Progenitor cell of endocrine pancreas (in vitro differentiated cells): Measurements from ENCODE around the gene KMT2D. TPM values are rescaled to one million over a fixed set of nuclear protein-coding genes. Genes with fewer than 3 reads are reported as not detected.

Experiments used
- DNase-seq: peaks from one replicate; pipeline ENCODE4 v3.0.0; 2021; ENCODE audit warnings: low spot score; ENCODE audit not compliant: unreplicated experiment
- H3K27ac Mint-ChIP-seq: 2 replicates; pipeline ENCODE4 v1.8.0; 2021; ENCODE audit warnings: mild to moderate bottlenecking, moderate library complexity, mixed read lengths
- H3K27me3 Mint-ChIP-seq: 2 replicates; pipeline ENCODE4 v1.8.0; 2021; ENCODE audit warnings: mixed read lengths
- H3K36me3 Mint-ChIP-seq: 2 replicates; pipeline ENCODE4 v1.8.0; 2022; ENCODE audit warnings: mixed read lengths; ENCODE audit not compliant: insufficient read depth
- H3K4me1 Mint-ChIP-seq: 2 replicates; pipeline ENCODE4 v1.8.0; 2021; ENCODE audit warnings: low read depth, mixed read lengths
- H3K4me3 Mint-ChIP-seq: 2 replicates; pipeline ENCODE4 v1.8.0; 2021; ENCODE audit warnings: low read depth, mild to moderate bottlenecking, moderate library complexity, mixed read lengths
- H3K9me3 Mint-ChIP-seq: 2 replicates; pipeline ENCODE4 v1.8.0; 2021; ENCODE audit warnings: low read depth, mixed read lengths
- CTCF ChIP-seq: fragments of 200-600 bp; sonication (generic); IDR thresholded peaks from one replicate; pipeline ENCODE4 v1.5.0; 2021; ENCODE audit warnings: antibody characterized with exemption, mild to moderate bottlenecking; ENCODE audit not compliant: unreplicated experiment
- total RNA-seq: library from RNA; stranded (reverse); gene quantifications from 2 replicates; pipeline ENCODE4 v1.2.1, GENCODE V29; 2021

The KMT2D gene
- total RNA-seq, 1 donor from 2014 or later, result 132 TPM

DNA sequence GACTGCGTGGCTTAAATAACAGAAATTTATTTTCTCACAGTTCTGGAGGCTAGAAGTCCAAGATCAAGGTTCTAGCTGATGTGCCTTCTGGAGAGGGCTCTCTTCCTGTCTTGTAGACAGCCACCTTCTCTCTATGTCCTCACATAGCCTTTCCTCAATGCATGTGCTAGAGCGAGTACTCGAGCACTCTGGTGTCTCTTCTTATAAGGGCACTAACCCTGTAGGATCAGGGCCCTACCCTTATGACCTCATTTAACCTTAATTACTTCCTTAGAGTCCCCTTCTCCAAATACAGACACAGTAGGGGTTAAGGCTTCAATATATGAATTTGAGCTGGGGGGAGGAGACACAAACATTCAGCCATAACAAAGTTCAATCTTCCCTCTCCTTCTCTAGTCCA lies 23.8 kb upstream of the KMT2D start:
- H3K4me3 Mint-ChIP-seq, result no peak overlapping the region
- TF ChIP-seq CTCF, result no peak
- no peak overlapping the region for H3K27ac Mint-ChIP-seq
- H3K36me3 Mint-ChIP-seq, result no peaks in the 10 kb centered on the region
- no peaks in the 10 kb centered on the region for H3K9me3 Mint-ChIP-seq
- H3K27me3 Mint-ChIP-seq, result peaks cover 41% of the 10 kb centered on the region
- H3K4me1 Mint-ChIP-seq, result no peaks in the 10 kb centered on the region
- DNase-seq, result no peak

DNA sequence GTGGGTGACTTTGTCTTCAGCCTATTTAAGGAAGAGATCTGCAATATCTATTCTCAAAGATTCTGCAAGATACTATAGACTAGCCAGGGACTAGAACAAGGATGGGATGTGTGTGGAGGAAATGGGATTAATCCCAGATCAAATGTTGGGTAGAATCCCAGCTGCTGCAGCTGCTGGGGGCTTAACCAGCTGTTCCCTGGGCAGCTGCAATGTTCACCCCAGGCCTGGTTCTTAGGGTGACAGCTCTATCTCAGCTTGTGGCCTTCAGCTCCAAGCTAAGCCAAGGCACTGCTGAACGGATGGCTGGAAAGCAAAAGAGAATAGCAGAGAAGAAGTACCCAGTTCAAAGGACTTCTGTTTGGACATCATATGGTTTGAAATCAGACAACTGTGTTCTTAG lies 19.2 kb upstream of the KMT2D start:
- Mint-ChIP-seq H3K4me3 (no peak overlapping the region), H3K4me1 (no peaks in the 10 kb centered on the region), H3K27ac (no peak overlapping the region), H3K9me3 (no peaks in the 10 kb centered on the region), H3K27me3 (peaks cover 17% of the 10 kb centered on the region), H3K36me3 (no peaks in the 10 kb centered on the region)
- DNase-seq, result no peak
- no peak for TF ChIP-seq CTCF

DNA sequence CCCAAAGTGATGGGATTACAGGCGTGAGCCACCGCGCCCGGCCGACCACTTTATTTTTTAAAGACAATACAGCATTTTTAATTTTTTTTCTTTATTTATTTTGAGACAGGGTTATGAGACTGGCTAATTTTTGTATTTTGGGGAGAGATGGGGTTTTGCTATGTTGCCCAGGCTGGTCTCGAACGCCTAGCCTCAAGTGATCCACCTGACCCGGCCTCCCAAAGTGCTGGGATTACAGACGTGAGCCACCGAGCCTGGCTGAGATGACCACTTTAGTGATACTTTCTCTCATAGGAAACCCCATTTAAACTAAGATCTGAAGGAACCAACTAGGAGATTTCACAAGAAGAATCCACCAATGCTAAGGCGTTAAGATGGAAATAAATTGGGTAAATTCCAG lies 10.4 kb upstream of the KMT2D start:
- Mint-ChIP-seq H3K27me3 (peaks cover 15% of the 10 kb centered on the region), H3K9me3 (no peaks in the 10 kb centered on the region), H3K36me3 (no peaks in the 10 kb centered on the region), H3K4me1 (peaks cover 8% of the 10 kb centered on the region), H3K4me3 (no peak overlapping the region), H3K27ac (no peak overlapping the region)
- DNase-seq, result no peak
- no peak for TF ChIP-seq CTCF

GRCh38 chr12:49069507-49070346 lies 9.1 kb upstream of the KMT2D start, which contains the start of gene RHEBL1:
RHEBL1 (minus strand) TSS chr12:49069979; CDS start chr12:49069785, 194 bp downstream.
- DNase-seq, result peak; percentile 98
- Mint-ChIP-seq H3K4me3 (peak within 1 kb of the TSS; percentile 86), H3K9me3 (no peaks in the 10 kb centered on the region), H3K4me1 (peaks cover 8% of the 10 kb centered on the region), H3K36me3 (no peaks in the 10 kb centered on the region), H3K27ac (peak within 1 kb of the TSS; percentile 96), H3K27me3 (peaks cover 15% of the 10 kb centered on the region)
- TF ChIP-seq CTCF, result peak; percentile 39

- Mint-ChIP-seq H3K4me3 (peak overlapping the region; percentile 86), H3K36me3 (no peaks in the 10 kb centered on the region), H3K27me3 (peaks cover 15% of the 10 kb centered on the region), H3K4me1 (peaks cover 8% of the 10 kb centered on the region), H3K27ac (peak overlapping the region; percentile 96), H3K9me3 (no peaks in the 10 kb centered on the region)
- TF ChIP-seq CTCF, result no peak
- DNase-seq, result no peak
Measured at GRCh38 chr12:49068879-49069506, 8.4 kb upstream of the KMT2D start.
